GM18873 (cell line): ENCODE results near the gene CYP1A2.
"Not testable (repeated sequence)": the region's sequence is repeated elsewhere in the genome, so short reads cannot be mapped to it uniquely, and the experiment has no call there.

ENCODE experiments used
- ATAC-seq: cut with Tn5 transposase; IDR thresholded peaks from one replicate; pipeline ENCODE4 v1.9.1; 2021; ENCODE audit warnings: mild to moderate bottlenecking, moderate library complexity, moderate number of reproducible peaks; ENCODE audit not compliant: unreplicated experiment, low FRiP score

The CYP1A2 gene

DNA sequence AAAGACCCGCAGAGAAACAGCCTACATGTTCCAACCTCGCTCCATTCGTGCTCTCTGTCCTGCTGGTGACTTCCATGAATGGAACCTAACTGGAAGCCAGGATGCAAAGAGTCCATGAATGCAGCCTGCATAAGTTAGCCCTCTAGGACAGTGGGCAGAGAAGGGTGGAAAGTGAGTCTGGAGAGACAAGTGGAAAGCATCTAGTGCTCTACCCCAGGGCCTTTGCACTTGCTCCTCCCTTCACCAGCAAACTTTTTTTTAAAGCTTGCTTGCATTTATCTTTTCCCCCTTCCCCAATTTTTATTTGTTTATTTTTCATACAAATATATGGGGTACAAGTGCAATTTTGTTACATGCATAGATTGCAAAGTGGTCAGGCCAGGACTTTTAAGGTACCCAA lies 15.4 kb upstream of the CYP1A2 start:
- ATAC-seq: no peak

GRCh38 chr15:74735305-74735704 lies 13.3 kb upstream of the CYP1A2 start:
- no peak for ATAC-seq

DNA sequence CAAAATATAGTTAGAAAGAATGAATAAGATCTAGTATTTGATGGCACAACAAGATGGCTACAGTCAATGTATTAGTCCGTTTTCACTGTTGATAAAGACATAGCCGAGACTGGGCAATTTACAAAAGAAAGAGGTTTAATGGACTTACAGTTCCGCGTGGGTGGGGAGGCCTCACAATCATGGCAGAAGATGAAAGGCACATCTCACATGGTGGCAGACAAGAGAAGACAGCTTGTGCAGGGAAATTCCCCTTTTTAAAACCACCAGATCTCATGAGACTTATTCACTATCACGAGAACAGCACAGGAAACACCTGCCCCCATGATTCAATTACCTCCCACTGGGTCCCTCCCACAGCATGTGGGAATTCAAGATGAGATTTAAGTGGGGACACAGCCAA lies 10.4 kb upstream of the CYP1A2 start:
- not testable (repeated sequence) for ATAC-seq

- no peak for ATAC-seq
Measured at GRCh38 chr15:74742422-74742821, 6.2 kb upstream of the CYP1A2 start.

DNA sequence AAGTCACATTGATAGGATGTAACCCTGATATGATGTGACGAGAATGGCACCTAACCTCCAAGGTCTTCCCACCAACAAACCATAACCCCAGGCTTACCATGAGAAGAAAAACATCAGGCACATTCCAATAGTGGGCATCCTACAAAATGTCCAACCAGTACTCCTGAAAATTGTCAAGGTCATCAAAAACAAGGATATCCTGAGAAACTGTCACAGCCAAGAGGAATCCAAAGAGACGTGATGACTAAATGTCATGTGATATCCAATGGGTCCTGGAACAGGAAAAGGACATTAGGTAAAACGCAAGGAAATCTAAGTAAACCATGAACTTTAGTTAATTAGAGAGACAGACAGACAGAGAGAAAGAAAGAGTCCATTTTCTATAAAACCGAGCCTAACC lies 2.3 kb upstream of the CYP1A2 start:
- no peak for ATAC-seq

DNA sequence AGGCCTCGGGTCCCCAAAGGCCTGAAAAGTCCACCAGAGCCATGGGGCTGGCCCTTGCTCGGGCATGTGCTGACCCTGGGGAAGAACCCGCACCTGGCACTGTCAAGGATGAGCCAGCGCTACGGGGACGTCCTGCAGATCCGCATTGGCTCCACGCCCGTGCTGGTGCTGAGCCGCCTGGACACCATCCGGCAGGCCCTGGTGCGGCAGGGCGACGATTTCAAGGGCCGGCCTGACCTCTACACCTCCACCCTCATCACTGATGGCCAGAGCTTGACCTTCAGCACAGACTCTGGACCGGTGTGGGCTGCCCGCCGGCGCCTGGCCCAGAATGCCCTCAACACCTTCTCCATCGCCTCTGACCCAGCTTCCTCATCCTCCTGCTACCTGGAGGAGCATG lies 1.2 kb downstream of the CYP1A2 start:
- no peak for ATAC-seq

DNA sequence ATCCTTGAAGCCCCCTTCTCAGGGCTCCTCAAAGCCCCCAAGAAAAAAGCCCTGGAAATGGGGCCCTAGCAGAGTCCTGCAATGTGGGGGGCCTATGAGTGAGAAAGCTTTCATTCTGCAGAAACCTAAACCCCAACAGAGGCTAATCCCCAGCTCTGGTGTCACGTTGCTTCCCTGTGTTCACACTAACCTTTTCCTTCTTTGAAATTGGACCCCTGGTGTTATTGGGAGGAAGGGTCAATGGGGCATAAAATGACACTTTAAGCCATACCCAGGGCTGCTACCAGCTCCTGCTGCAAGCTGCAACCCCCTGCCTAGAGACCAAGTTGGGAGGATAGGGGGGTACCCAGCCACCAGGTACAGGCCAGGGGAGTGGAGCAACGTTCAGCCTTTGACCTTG lies 2.1 kb downstream of the CYP1A2 start:
- ATAC-seq: no peak

GRCh38 chr15:74752011-74752410 lies 3.4 kb downstream of the CYP1A2 start:
- no peak for ATAC-seq

- no peak for ATAC-seq
Measured at GRCh38 chr15:74752531-74752930, 3.9 kb downstream of the CYP1A2 start.

GRCh38 chr15:74754593-74755215 lies 6.1 kb downstream of the CYP1A2 start:
- no peak for ATAC-seq

GRCh38 chr15:74758736-74759135 lies 10.1 kb downstream of the CYP1A2 start:
- ATAC-seq: no peak

GRCh38 chr15:74762791-74763150 lies 14.1 kb downstream of the CYP1A2 start:
- ATAC-seq: no peak

GRCh38 chr15:74763416-74763815 lies 14.8 kb downstream of the CYP1A2 start:
- ATAC-seq: no peak

DNA sequence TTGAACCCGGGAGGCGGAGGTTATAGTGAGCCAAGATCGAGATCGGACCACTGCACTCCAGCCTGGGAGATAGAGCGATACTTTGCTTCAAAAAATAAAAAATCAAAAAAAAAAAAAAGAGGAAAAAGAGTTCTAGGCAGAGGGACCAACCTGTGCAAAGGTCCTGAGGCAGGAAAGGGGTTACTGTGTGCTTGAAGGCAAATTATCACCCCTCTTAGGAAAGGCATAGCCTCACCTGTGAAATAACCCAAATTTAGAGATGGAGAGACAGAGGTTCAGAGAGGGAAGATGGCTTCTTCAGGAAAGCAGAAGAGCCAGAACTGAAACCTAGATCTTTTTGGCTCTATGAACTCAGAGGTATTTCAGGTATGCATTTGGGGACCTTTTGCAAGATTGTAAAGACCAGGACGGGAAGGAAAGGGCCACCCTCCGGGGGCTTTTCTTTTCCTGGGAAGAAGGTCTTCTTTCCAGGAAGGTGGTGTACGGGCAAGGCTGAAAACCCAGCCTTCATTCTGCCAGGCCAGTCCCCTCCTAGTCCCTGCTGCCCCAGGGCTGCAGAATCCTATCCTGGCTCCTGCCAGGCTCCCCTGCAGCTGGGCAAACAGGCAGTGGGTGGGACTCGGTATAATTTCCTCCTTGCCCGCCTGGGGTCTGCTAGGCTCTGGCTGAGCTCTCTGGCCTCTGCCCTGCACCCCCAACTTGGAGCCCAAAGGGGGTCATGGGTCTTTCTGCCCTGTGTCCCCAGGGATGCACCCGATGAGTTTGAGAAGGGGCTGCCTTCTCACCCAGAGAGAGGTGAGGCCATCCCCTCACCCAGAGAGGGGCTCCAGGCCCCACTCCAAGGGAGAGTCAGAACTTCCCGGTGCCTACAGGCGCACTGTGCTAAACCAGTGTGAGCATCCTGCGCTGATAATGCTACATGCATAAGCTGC lies 18.8 kb downstream of the CYP1A2 start:
- no peak for ATAC-seq

DNA sequence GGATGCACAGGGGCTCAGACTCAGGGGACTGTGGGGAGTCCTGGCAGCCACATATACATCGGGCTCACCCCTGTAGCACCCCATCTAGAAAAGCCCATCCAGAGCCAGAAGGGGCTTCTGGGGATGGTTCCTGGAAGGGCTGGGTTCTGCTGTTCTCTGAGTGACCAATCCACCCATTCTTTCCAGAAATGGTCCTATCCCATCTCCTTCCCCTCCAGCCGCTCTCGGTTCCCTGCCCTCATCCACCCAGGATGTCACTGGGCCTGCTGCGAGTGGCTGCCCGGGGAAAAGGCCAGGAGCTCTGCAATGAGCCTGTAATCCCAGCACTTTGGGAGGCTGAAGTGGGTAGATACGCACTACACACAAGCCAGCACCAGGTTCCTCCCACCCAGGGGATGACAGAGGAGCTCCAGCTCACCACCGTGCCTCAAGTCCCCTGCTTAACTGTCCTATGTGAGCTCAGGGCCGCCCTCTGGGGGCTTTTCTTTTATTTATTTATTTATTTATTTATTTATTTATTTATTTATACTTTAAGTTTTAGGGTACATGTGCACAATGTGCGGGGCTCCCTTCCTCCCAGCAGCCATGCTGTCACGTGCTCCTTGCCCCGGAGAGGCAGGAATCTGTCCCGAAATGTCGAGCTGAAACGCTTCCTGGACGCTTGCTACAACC lies 19.6 kb downstream of the CYP1A2 start:
- ATAC-seq: no peak

DNA sequence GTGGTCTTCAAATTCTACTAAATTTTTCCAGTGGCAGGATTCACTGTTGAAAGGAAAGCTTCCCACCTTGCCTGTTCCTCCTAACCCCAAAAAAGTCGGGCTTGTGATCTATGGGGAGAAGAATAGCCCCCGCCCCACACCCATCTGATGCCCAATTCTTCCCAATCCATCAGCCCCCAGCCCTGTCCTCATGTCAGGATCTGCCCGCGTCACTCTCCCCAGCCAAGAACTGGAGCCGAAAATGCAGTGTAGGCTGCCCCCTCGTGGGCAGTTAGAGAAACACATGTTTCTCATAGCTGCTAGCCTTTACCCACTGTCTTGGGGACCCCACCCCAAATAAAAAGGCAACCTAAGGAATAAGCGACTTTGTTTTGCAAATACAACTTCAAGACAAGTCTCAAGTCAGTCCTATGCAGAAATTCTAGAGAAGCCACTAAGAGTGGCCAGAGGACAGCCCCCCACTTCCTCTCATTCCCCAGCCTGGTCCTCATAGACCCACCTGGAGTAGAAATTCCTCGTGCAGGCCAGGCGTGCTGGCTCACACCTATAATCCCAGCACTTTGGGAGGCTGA lies 20.2 kb downstream of the CYP1A2 start:
- ATAC-seq: no peak

GRCh38 chr15:74769463-74770025 lies 20.9 kb downstream of the CYP1A2 start:
- ATAC-seq: no peak

- no peak for ATAC-seq
Measured at GRCh38 chr15:74770211-74770903, 21.7 kb downstream of the CYP1A2 start.

GRCh38 chr15:74773329-74773728 lies 24.7 kb downstream of the CYP1A2 start:
- no peak for ATAC-seq

DNA sequence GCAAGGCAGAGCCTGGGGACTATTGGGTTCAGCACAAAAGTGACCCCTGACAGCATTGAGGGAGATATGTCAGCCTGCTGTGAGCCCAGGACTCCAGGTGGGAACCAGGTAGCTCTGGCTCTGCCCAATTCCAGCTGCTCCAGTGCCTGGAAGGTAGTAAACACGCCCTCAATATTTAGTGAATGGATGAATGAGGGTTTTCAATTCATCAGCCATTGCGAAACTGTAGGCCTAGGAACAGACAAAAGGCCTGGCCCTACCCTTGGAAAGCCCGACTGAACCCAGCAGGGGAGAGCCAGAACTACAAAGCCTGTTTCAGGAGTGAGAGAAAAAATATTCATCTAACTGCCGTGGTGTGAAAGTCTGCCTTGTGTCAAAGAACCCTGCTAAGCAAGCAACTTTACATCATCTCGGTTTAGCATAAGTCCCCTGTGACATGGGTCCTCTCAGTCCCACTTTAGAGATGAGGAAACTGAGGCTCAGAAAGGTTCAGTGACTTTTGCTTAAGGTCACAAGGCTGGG lies 25.1 kb downstream of the CYP1A2 start:
- no peak for ATAC-seq
